SK-N-SH treated with all-trans-retinoic acid at 6 μM for 48 hours (cell line): ENCODE results near the gene STEAP1.

Experiments
- TCF4 ChIP-seq: fragments of 250-450 bp; sonication (Bioruptor Pico); IDR thresholded peaks from 2 replicates; pipeline ENCODE4 v1.8.0; 2021; ENCODE audit warnings: mild to moderate bottlenecking, moderate library complexity, borderline replicate concordance
- ZNF565 ChIP-seq: fragments of 450-650 bp; formaldehyde crosslinking; conservative IDR thresholded peaks from 2 replicates; pipeline ENCODE4 v1.5.0; 2020; ENCODE audit warnings: low read depth, mild to moderate bottlenecking, moderate library complexity
- ZNF8 ChIP-seq: fragments of 450-650 bp; formaldehyde crosslinking; IDR thresholded peaks from 2 replicates; pipeline ENCODE4 v1.5.0; 2020; ENCODE audit warnings: mild to moderate bottlenecking, moderate library complexity
- TF ChIP-seq, protein P1 (sequence below): fragments of 250-450 bp; sonication (Bioruptor Pico); IDR thresholded peaks from 2 replicates; pipeline ENCODE4 v1.5.0; 2020; ENCODE audit warnings: mild to moderate bottlenecking, moderate library complexity

DNA sequence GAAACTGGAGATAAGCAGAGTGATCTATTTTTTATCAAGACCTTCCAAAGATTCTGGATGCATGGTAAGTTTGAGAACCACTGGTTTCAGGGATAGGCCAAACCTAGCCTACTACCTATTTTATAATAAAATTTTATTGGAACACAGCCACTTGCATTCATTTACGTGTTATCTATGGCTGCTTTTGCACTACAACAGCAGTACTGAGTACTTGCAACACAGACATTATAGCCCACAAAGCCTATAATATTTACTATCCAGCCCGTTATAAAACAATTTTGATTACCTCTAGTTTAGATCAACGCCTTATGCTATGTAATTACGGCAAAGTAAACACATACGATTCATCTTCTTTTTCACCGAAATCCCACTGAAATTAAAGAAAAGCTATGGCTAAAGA is 18.4 kb downstream of the STEAP1 start:
- TF ChIP-seq TCF4 (CRISPR knock-in tag) (no peak), ZNF8 (CRISPR knock-in tag) (no peak), ZNF565 (CRISPR knock-in tag) (no peak)
- TF ChIP-seq, protein P1, sequence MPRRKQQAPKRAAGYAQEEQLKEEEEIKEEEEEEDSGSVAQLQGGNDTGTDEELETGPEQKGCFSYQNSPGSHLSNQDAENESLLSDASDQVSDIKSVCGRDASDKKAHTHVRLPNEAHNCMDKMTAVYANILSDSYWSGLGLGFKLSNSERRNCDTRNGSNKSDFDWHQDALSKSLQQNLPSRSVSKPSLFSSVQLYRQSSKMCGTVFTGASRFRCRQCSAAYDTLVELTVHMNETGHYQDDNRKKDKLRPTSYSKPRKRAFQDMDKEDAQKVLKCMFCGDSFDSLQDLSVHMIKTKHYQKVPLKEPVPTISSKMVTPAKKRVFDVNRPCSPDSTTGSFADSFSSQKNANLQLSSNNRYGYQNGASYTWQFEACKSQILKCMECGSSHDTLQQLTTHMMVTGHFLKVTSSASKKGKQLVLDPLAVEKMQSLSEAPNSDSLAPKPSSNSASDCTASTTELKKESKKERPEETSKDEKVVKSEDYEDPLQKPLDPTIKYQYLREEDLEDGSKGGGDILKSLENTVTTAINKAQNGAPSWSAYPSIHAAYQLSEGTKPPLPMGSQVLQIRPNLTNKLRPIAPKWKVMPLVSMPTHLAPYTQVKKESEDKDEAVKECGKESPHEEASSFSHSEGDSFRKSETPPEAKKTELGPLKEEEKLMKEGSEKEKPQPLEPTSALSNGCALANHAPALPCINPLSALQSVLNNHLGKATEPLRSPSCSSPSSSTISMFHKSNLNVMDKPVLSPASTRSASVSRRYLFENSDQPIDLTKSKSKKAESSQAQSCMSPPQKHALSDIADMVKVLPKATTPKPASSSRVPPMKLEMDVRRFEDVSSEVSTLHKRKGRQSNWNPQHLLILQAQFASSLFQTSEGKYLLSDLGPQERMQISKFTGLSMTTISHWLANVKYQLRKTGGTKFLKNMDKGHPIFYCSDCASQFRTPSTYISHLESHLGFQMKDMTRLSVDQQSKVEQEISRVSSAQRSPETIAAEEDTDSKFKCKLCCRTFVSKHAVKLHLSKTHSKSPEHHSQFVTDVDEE, result no peak
